MM.1S (cell line): ENCODE results near the gene UQCRH.
"Not testable (repeated sequence)": the region's sequence is repeated elsewhere in the genome, so short reads cannot be mapped to it uniquely, and the experiment has no call there.

Experiments used
- DNase-seq: peaks from one replicate; pipeline ENCODE4 v3.0.0-alpha.2; 2015
- H2AFZ ChIP-seq: fragments of 300-600 bp; sonication (generic); 2 replicates; pipeline ENCODE4 v1.6.0; 2016; ENCODE audit warnings: antibody characterized with exemption, low read length
- H3F3A ChIP-seq: fragments of 300-600 bp; sonication (generic); 2 replicates; pipeline ENCODE4 v1.6.1; 2016; ENCODE audit warnings: mild to moderate bottlenecking, antibody characterized with exemption, low read length, moderate library complexity, mixed read lengths; ENCODE audit not compliant: insufficient read depth
- H3K27ac ChIP-seq: fragments of 300-600 bp; sonication (generic); 2 replicates; pipeline ENCODE4 v1.5.1; 2016; ENCODE audit warnings: mild to moderate bottlenecking, low read length
- H3K27me3 ChIP-seq: fragments of 300-600 bp; sonication (generic); replicated peaks from 2 replicates; pipeline ENCODE4 v1.6.0; 2016; ENCODE audit warnings: low read length; ENCODE audit not compliant: insufficient read depth
- H3K36me3 ChIP-seq: fragments of 300-600 bp; sonication (generic); replicated peaks from 2 replicates; pipeline ENCODE4 v1.6.1; 2016; ENCODE audit warnings: mild to moderate bottlenecking, low read length, mixed read lengths; ENCODE audit not compliant: insufficient read depth
- H3K4me1 ChIP-seq: fragments of 300-600 bp; sonication (generic); 2 replicates; pipeline ENCODE4 v1.6.1; 2016; ENCODE audit warnings: low read length, mixed read lengths
- H3K4me2 ChIP-seq: fragments of 300-600 bp; sonication (generic); 2 replicates; pipeline ENCODE4 v1.6.0; 2016; ENCODE audit warnings: low read depth, low read length
- H3K4me3 ChIP-seq: fragments of 300-600 bp; sonication (generic); 2 replicates; pipeline ENCODE4 v1.5.1; 2016; ENCODE audit warnings: low read length, mixed read lengths
- H3K79me2 ChIP-seq: fragments of 300-600 bp; sonication (generic); 2 replicates; pipeline ENCODE4 v1.6.1; 2016; ENCODE audit warnings: mixed run types, low read length, mixed read lengths
- H3K9ac ChIP-seq: fragments of 300-600 bp; sonication (generic); 2 replicates; pipeline ENCODE4 v1.6.1; 2016; ENCODE audit warnings: low read length, mixed read lengths
- H3K9me2 ChIP-seq: fragments of 300-600 bp; sonication (generic); replicated peaks from 2 replicates; pipeline ENCODE4 v1.6.1; 2016; ENCODE audit warnings: mild to moderate bottlenecking, low read length, mixed read lengths; ENCODE audit not compliant: insufficient read depth
- H3K9me3 ChIP-seq: fragments of 300-600 bp; sonication (generic); replicated peaks from 2 replicates; pipeline ENCODE4 v1.6.1; 2016; ENCODE audit warnings: mild to moderate bottlenecking, low read length, mixed read lengths; ENCODE audit not compliant: insufficient read depth
- H4K20me1 ChIP-seq: fragments of 300-600 bp; sonication (generic); 2 replicates; pipeline ENCODE4 v1.6.1; 2016; ENCODE audit warnings: mild to moderate bottlenecking, low read length, moderate library complexity, mixed read lengths; ENCODE audit not compliant: insufficient read depth
- CTCF ChIP-seq: fragments of 300-600 bp; sonication (generic); IDR thresholded peaks from 2 replicates; pipeline ENCODE4 v1.5.1; 2016; ENCODE audit warnings: antibody characterized with exemption, low read length, mixed read lengths
- EZH2 ChIP-seq: fragments of 300-600 bp; sonication (generic); optimal IDR thresholded peaks from 2 replicates; pipeline ENCODE3; 2017; ENCODE audit warnings: low read depth, mild to moderate bottlenecking, antibody characterized with exemption, low read length, mixed read lengths
- EZH2phosphoT487 ChIP-seq: fragments of 300-600 bp; sonication (generic); IDR thresholded peaks from 2 replicates; pipeline ENCODE4 v1.6.1; 2018; ENCODE audit warnings: antibody characterized with exemption, low read length

UQCRH gene

GRCh38 chr1:46364612-46365011 lies 61.1 kb downstream of the UQCRH start:
- H3K4me2 ChIP-seq, result no peak overlapping the region
- TF ChIP-seq EZH2 (no peak), EZH2phosphoT487 (no peak), CTCF (no peak)
- no peaks in the 10 kb centered on the region for H3K36me3 ChIP-seq
- no peaks in the 10 kb centered on the region for H4K20me1 ChIP-seq
- H3F3A ChIP-seq, result no peaks in the 10 kb centered on the region
- H3K9ac ChIP-seq, result no peak overlapping the region
- no peak for DNase-seq
- no peaks in the 10 kb centered on the region for H3K4me1 ChIP-seq
- H3K9me2 ChIP-seq, result no peaks in the 10 kb centered on the region
- H3K27ac ChIP-seq, result no peak overlapping the region
- H3K27me3 ChIP-seq, result no peaks in the 10 kb centered on the region
- H3K9me3 ChIP-seq, result no peaks in the 10 kb centered on the region
- no peaks in the 10 kb centered on the region for H3K79me2 ChIP-seq
- no peak overlapping the region for H3K4me3 ChIP-seq
- no peak overlapping the region for H2AFZ ChIP-seq

- H3K9me3 ChIP-seq, H3K4me1 ChIP-seq, H4K20me1 ChIP-seq, H3K4me2 ChIP-seq, DNase-seq, H3K27me3 ChIP-seq, H3K9ac ChIP-seq, H3K4me3 ChIP-seq, H3K27ac ChIP-seq, H2AFZ ChIP-seq, H3K9me2 ChIP-seq, H3K36me3 ChIP-seq, H3K79me2 ChIP-seq, H3F3A ChIP-seq: not testable (repeated sequence)
Observed at GRCh38 chr1:46365796-46366195, 62.3 kb downstream of the UQCRH start.
